HG03571 (cell line): Measurements from ENCODE around the gene FNIP2.
"Not testable (repeated sequence)": the region's sequence is repeated elsewhere in the genome, so short reads cannot be mapped to it uniquely, and the experiment has no call there.

Source experiments
- ATAC-seq: cut with Tn5 transposase; IDR thresholded peaks from one replicate; pipeline ENCODE4 v1.9.1; 2021; ENCODE audit not compliant: unreplicated experiment

FNIP2 gene

GRCh38 chr4:158813113-158813512, 44.3 kb downstream of the FNIP2 start:
- no peak for ATAC-seq

- no peak for ATAC-seq
These were observed 45.4 kb downstream of the FNIP2 start for GRCh38 chr4:158814207-158814606.

GRCh38 chr4:158814636-158815330, 46.0 kb downstream of the FNIP2 start:
- no peak for ATAC-seq

DNA sequence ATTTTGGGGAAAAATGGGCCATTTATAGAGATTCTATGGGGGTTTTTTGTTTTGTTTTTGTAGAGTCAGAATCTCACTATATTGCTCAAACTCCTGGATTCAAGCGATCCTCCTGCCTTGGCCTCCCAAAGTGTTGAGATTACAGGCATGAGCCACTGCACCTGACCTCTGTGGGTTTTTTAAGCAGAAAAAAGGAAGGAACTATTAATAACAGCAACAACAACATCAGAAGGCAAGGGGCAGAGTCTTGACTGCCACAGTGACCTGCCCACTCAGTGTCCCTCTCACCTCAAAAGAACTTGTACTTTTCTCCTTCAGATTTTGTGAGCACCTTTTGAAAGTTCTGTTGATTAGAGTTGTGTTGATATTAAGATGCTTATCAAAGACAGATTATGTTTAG, 48.1 kb downstream of the FNIP2 start:
- peak; percentile 29 for ATAC-seq

GRCh38 chr4:158817562-158818296, 48.9 kb downstream of the FNIP2 start:
- peak; percentile 66 for ATAC-seq

DNA sequence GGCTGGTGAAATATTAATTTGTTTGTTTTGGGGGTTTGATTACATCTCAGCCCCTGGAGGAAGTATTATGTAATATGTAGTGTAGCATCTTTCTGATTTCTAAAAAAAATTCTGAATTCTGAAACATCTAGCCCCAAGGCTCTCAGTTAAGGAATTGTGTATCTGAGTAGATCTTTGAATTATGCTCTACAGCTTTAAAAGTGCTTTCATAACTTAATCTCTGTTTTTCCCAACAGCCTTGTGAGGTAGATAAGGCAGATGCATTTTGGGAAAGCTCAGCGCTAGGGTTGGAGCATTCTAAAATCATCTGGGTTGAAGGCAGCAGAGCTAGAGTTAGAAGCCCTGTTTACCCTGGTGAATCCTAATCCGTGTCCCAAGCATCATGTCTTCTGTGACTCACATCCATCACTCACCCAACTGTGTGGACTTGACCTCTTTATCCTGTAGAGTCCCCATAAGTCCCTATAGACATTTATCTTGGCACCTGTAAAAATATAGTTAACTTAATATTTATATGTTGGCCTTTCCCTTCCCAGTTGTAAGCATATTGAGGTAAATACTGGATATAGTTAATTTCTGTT, 49.8 kb downstream of the FNIP2 start:
- ATAC-seq = no peak

- ATAC-seq = no peak
These were observed 51.3 kb downstream of the FNIP2 start for GRCh38 chr4:158819942-158820786.

GRCh38 chr4:158821228-158821971, 52.6 kb downstream of the FNIP2 start:
- ATAC-seq = peak; percentile 36

GRCh38 chr4:158822348-158822747, 53.5 kb downstream of the FNIP2 start:
- no peak for ATAC-seq

DNA sequence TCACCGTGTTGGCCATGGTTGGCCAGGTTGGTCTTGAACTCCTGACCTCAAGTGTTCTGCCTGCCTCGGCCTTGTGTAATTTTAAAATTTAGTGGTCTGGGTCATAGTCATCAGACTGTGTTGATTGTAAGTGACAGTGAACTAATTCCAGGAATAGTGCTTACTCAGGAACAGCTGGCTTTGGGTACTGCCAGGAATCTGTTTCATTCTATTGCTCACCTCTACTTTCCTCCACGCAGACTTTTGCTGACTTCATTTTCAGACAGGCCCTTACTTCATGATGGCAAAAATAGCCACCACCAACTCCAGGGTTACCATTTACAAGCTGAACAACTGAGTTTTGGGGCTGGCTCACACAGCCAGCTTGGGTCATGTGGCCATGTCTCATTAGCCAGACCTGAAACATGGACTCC, 54.6 kb downstream of the FNIP2 start:
- ATAC-seq = no peak

DNA sequence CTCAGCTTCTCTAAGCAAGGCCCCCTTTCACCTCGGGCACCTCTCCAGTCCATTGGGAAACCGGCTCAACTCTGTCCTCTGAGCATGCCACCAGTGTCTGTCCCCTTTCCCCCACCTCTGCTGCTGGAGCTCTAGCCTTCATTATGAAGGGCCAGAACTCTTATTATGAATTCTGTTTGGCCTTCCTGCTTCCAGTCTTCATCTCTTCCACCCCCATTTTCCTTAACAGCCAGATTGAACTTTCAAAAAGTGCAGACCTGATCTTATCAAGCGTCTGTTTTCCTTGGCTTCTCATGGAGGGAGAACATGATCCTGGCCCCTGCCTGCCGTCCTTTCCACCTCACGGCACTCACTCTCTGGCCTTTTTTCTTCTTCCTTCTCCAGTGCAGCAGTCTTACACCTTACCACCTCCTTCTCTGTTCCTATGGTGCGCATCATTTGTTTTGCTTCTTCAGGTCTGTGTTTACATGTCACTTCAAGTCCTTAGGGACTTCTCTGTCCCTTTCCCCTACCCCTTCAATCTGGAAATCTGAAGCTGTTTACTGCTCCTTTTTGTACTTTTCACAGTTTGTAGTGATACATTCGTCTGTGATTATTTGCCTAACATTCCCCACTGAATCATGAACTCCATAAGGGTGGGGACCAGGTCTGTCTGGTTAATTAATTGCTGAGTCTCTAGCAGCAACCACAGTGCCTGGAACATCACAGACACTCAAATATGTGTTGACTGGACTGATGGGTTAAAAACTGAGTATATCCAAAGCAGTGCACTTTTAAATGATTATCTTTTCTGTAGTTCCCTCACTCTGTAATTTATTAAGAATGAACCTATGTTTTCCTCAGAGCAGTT, 55.8 kb downstream of the FNIP2 start:
- ATAC-seq = no peak

DNA sequence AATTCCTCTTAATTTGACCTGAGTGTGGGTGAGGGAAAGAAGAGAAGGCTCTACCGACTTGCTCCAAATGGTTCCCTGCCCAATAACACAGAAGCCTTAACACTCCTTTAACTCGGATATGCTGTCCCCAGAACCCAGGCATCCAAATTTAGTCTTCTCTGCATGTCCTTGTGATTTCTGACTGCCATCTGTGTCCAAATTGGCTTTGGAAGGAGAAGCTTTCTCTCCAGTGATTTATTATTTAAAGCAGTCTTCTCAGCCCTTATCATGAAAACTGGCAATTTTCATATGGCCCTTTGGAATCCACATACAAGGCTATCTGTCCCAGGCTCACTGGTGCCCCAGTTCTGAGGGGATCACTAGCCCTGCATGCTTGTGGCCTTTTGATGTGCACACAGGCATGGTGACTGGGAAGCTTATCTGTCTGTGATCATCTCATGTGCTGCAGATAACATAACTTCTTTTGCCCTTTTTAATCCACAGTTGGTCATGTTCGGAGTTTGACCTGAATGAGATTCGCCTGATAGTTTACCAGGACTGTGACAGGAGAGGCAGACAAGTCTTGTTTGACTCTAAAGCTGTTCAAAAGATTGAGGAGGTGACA, 56.7 kb downstream of the FNIP2 start:
- ATAC-seq = peak; percentile 4

- peak; percentile 61 for ATAC-seq
These were observed 57.2 kb downstream of the FNIP2 start for GRCh38 chr4:158826057-158826456.

DNA sequence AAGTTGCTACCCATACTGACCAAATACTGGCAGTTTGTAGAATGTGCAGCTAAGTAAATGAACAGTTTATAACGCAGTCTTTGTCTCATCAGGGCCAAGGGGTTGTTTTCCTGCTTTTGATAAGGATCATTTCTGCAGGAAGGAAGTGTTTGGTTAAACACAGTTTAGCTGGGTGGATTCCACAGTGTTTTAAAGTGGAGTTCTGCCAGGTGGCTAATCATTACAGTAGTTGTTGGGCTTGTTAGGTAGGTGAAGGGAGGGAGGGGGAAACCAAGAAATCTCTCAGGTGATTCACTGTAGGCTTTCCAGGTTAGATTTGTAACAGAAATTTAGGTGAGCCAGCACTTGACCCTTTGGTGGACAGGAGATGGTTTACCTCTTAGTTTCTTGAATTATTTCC, 58.1 kb downstream of the FNIP2 start:
- ATAC-seq = no peak

DNA sequence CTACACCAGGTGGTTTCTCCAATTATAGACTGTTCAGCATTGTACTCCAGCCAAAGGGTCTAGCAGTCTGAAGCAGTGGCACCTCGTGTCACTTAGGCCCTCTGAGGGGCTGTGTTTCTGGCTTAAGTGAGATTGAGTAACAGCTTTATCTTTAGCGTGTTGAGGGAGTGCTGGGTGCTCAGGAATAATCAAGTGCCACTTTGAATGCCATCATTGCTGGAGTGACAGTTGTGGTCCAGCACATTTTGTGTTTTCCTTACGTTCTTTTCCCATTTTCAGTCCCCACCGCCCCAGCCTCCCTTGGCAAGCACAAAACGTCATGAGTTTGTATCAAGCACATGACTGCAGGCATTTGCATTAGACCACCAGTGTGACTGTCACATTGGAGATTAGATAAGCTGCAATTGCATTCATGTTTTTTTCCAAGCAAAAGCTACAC, 58.7 kb downstream of the FNIP2 start:
- no peak for ATAC-seq

DNA sequence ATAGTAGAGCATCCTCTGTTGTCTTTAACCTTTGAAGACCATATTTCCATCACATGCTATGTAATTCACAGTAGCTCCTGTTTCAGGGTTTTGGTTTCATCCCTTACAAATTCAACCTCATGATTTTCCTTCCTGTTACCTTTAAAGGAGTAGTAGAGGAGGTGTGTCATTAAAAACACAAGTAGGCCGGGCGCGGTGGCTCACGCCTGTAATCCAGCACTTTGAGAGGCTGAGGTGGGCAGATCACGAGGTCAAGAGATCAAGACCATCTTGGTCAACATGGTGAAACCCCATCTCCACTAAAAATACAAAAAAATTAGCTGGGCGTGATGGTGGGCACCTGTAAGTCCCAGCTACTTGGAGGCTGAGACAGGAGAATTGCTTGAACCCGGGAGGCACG, 59.3 kb downstream of the FNIP2 start:
- not testable (repeated sequence) for ATAC-seq

- ATAC-seq = no peak
These were observed 60.4 kb downstream of the FNIP2 start for GRCh38 chr4:158829254-158829653.

GRCh38 chr4:158833602-158834001, 64.8 kb downstream of the FNIP2 start:
- ATAC-seq = no peak
